Tibial nerve (tissue), 4 donors: ENCODE measurements around the gene ZDHHC11.

Experiments used
- EP300 ChIP-seq, 2 donors: sonication (generic); formaldehyde crosslinking; IDR thresholded peaks; one replicate each; pipeline ENCODE4 v1.6.1; 2017; ENCODE audit warnings: antibody characterized with exemption in 2 of 2, mild to moderate bottlenecking in 1 of 2
- TF ChIP-seq, protein P1 (sequence below), 5 experiments: fragments of 200-600 bp in 3 of 5; fragments of 450-650 bp in 2 of 5; sonication (generic) in 3 of 5; IDR thresholded peaks; one replicate each; pipeline ENCODE4 v1.5.1; 2016 to 2019; ENCODE audit warnings: antibody characterized with exemption in 5 of 5, mild to moderate bottlenecking in 3 of 5, moderate library complexity in 2 of 5

DNA sequence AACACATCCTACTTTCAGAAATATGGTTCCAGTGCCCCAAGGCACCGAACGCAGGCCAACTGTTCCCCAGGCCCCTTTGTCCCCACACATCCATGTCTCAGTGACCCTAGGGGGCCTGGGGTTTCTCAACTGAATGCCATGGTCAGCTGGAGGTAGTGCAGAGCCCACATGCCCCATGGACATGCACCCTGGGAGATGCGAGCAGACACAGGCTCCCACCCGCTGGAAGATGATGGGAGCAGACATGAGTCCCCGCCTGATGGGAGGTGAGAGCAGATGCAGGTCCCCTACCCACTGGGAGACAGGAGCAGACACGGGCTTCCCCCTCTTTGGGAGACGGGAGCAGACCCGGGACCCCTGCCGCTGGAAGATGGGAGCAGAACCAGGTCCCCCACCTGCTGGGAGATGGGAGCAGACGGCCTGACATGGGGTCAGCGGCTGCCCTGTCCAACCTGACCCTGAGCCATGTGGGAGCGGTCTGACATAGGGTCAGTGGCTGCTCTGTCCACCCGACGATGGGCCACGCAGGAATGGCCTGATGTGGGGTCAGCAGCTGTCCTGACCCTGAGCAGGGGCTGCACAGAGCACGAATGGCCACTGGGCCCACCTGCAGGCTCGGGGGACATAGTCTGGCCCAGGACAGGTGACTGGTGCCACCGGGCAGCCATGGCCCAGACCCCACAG is 84.7 kb downstream of the ZDHHC11 start:
- no peak for TF ChIP-seq EP300 (IDR thresholded peaks at IDR 0.05)
- TF ChIP-seq, protein P1, sequence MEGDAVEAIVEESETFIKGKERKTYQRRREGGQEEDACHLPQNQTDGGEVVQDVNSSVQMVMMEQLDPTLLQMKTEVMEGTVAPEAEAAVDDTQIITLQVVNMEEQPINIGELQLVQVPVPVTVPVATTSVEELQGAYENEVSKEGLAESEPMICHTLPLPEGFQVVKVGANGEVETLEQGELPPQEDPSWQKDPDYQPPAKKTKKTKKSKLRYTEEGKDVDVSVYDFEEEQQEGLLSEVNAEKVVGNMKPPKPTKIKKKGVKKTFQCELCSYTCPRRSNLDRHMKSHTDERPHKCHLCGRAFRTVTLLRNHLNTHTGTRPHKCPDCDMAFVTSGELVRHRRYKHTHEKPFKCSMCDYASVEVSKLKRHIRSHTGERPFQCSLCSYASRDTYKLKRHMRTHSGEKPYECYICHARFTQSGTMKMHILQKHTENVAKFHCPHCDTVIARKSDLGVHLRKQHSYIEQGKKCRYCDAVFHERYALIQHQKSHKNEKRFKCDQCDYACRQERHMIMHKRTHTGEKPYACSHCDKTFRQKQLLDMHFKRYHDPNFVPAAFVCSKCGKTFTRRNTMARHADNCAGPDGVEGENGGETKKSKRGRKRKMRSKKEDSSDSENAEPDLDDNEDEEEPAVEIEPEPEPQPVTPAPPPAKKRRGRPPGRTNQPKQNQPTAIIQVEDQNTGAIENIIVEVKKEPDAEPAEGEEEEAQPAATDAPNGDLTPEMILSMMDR (IDR thresholded peaks at IDR 0.05), result no peak
